GM18858 (cell line): ENCODE measurements around the gene GNPTAB.
"Not testable (repeated sequence)": the region's sequence is repeated elsewhere in the genome, so short reads cannot be mapped to it uniquely, and the experiment has no call there.

Source experiments
- ATAC-seq: cut with Tn5 transposase; IDR thresholded peaks from one replicate; pipeline ENCODE4 v1.9.1; 2021; ENCODE audit not compliant: unreplicated experiment

Gene GNPTAB

DNA sequence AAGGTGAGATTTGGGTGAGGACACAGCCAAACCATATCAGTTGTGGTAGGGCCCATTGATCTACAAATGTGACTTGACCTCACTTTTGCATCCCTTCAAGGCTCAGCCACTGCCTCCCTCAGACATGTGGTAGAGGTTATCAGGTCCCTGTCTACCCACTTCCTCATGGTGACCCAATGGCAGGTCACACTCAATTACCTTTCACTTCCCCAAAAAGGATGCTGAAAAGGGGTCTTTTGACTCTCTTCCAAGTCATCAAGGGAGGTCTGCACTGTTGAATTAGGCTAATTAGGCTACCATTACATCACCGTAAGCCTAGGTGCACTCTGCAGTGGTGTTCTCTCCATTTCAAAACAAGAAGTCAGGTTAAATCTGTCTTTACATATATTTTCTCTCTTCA lies 24.0 kb upstream of the GNPTAB start:
- ATAC-seq = peak; percentile 35

GRCh38 chr12:101852998-101853397 lies 22.2 kb upstream of the GNPTAB start:
- ATAC-seq = no peak

- peak; percentile 40 for ATAC-seq
These were observed 19.4 kb upstream of the GNPTAB start for GRCh38 chr12:101850199-101850598.

DNA sequence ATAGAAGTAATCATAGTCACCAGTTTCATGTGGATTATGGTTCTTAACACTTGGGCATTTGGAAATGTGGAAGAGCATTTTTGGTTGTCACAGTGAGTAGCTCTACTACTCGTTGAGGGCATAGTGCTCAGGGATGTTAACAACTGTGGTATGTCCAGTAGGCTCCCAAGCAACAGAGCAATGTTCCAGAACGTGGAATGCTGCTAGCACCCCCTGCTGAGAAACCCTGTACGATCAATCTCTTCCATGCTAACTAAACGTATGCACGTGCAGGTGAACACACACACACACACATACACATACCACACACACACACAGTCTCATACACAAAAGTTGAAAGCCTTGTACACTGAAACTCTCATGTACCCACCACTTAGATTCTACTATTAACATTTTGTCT lies 16.6 kb upstream of the GNPTAB start:
- ATAC-seq = no peak

- ATAC-seq = no peak
These were observed 14.5 kb upstream of the GNPTAB start for GRCh38 chr12:101845137-101845711.

DNA sequence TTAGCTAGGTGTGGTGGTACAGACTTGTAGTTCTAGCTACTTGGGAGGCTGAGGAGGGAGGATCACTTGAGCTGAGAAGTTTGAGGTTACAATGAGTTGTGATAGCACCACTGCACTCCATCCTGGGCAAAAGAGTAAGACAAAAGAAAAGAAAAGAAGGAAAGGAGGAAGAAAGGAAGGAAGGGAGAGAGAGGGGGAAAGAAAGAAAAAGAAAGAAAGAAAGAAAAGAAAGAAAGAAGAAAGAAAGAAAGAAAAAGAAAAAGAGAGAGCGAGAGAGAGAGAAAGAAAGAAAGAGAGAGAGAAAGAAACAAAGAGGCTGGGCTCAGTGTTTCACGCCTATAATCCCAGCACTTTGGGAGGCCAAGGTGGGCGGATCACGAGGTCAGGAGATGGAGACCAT lies 10.3 kb upstream of the GNPTAB start:
- no peak for ATAC-seq

DNA sequence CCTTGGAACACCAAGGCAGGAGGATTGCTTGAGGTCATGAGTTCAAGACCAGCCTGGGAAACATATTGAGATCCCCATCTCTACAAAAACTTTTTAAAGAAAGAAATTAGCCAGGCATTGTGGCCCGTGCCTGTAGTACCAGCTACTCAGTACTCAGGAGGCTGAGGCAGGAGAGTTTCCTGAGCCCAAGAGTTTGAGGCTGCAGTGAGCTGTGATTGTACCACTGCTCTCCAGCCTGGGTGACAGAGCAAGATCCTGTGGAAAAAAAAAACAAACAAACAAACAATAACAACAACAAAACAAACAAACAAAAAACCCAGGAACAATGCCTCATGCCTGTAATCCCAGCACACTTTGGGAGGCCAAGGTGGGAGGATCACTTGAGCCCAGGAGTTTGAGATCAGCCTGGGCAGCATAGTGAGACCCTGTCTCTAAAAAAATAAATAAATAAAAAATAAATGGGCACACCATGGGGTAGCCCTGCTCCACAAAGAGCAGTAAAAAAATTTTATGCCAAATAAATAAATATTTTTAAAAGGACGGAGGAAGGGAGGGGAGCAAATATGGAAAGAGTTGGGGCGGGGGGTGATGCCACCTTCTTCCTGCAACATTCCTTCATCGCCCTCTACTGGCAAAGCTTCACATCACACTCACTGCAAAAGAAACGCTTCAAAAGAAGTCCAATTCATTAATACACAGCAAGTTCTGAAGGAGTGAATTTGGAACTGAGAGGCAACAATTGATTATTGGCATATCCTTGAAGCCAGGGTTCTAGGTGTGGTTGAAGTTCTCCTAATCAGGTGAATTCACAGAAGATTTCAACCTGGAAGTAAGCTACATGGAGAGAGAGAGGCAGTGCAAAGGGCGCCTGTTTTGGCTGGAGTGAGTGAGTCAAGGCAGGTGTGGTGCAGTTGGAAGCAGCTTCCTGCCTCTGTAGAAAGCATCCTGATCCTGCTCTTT lies 8.8 kb upstream of the GNPTAB start:
- no peak for ATAC-seq

GRCh38 chr12:101838628-101839323 lies 8.0 kb upstream of the GNPTAB start:
- peak; percentile 63 for ATAC-seq

- ATAC-seq = no peak
These were observed 1.3 kb upstream of the GNPTAB start for GRCh38 chr12:101832030-101832429.

- no peak for ATAC-seq
These were observed 956 bp downstream of the GNPTAB start for GRCh38 chr12:101829639-101830366.

GRCh38 chr12:101828463-101829196 lies 2.1 kb downstream of the GNPTAB start:
- no peak for ATAC-seq

DNA sequence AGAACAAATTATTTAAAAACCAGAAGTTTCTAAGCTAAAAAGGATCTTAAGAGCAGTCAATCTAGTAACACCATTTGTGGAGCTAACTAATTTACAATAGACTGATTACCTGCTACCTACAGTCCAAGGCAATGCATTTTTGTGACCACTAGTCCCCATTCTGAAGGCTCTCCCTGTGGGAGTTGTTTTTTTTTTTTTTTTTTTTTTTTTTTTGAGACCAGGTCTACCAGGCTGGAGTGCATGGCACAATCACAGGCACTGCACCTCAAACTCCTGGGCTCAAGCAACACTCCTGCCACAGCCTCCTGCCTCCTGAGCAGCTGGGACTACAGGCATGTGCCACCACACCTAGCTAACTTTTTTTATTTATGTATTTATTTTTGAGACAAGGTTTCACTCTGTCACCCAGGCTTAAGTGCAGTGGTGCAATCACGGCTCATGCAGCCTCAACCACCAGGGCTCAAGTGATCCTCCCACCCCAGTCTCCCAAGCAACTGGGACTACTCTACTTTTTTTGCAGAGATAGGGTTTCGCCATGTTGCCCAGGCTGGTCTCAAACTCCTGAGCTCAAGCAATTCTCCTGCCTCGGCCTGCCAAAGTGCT lies 3.9 kb downstream of the GNPTAB start:
- no peak for ATAC-seq

- ATAC-seq = no peak
These were observed 5.9 kb downstream of the GNPTAB start for GRCh38 chr12:101824831-101825230.

GRCh38 chr12:101823891-101824290 lies 6.9 kb downstream of the GNPTAB start:
- peak; percentile 74 for ATAC-seq

GRCh38 chr12:101823039-101823438 lies 7.7 kb downstream of the GNPTAB start:
- no peak for ATAC-seq

- peak; percentile 67 for ATAC-seq
These were observed 11.3 kb downstream of the GNPTAB start for GRCh38 chr12:101819467-101819866.

DNA sequence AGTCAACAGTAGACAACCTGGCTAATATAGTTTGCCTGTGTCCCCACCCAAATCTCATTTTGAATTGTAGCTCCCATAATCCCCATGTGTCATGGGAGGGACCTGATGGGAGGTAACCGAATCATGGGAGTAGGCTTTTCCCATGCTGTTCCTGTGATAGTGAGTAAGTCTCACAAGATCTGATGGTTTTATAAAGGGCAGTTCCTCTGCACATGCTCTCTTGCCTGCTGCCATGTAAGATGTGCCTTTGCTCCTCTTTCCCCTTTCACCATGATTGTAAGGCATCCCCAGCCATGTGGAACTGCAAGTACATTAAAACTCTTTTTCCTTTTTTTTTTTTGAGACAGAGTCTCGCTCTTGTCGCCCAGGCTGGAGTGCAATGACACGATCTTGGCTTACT lies 12.1 kb downstream of the GNPTAB start:
- ATAC-seq = not testable (repeated sequence)

GRCh38 chr12:101813117-101813516 lies 17.6 kb downstream of the GNPTAB start:
- ATAC-seq = no peak

DNA sequence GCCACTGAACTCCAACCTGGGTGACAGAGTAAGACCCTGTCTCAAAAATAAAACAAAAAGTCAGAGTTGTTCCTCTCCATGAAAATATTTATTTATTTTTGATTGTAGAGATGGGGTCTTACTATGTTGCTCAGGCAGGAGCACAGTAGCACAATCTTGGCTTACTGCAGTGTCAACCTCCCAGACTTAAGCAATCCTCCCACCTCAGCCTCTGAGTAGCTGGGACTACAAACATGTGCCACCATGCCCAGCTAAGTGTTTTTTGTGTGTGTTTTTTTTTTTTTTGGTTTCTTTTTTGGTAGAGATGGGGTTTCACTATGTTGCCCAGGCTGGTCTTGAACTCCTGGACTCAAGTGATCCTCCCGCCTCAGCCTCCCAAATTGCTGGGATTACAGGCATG lies 18.0 kb downstream of the GNPTAB start:
- not testable (repeated sequence) for ATAC-seq

- not testable (repeated sequence) for ATAC-seq
These were observed 19.4 kb downstream of the GNPTAB start for GRCh38 chr12:101811342-101811741.
